DMS79 (cell line): ENCODE measurements around the gene SCO2.

Experiments
- DNase-seq: peaks from one replicate; lab custom pipeline; 2025; lab: John Stamatoyannopoulos, UW

Gene SCO2

GRCh38 chr22:50525104-50525857 is at the start of gene SCO2:
SCO2 (minus strand) TSS chr22:50525598; CDS start chr22:50524411, 1,187 bp downstream.
- peak; percentile 73 for DNase-seq

- no peak for DNase-seq
These were observed 49.0 kb upstream of the SCO2 start for GRCh38 chr22:50574383-50574755.

- DNase-seq: no peak
These were observed 48.3 kb upstream of the SCO2 start for GRCh38 chr22:50573491-50574382.

GRCh38 chr22:50572965-50573364 is 47.6 kb upstream of the SCO2 start:
- DNase-seq: no peak

- no peak for DNase-seq
These were observed 46.1 kb upstream of the SCO2 start for GRCh38 chr22:50571264-50572175.

- no peak for DNase-seq
These were observed 45.5 kb upstream of the SCO2 start for GRCh38 chr22:50570861-50571260.

GRCh38 chr22:50569896-50570535 is 44.6 kb upstream of the SCO2 start:
- DNase-seq: no peak

GRCh38 chr22:50569041-50569459 is 43.7 kb upstream of the SCO2 start:
- DNase-seq: no peak

- no peak for DNase-seq
These were observed 43.2 kb upstream of the SCO2 start for GRCh38 chr22:50568626-50569025.

- DNase-seq: no peak
These were observed 42.4 kb upstream of the SCO2 start for GRCh38 chr22:50567721-50568252.

GRCh38 chr22:50564289-50564688 is 38.9 kb upstream of the SCO2 start:
- no peak for DNase-seq

- no peak for DNase-seq
These were observed 38.2 kb upstream of the SCO2 start for GRCh38 chr22:50563413-50564160.

- peak; percentile 63 for DNase-seq
These were observed 37.4 kb upstream of the SCO2 start, which contains the start of gene SYCE3 for GRCh38 chr22:50562523-50563412. SYCE3 (minus strand) TSS chr22:50562919; CDS start chr22:50556405, 6,514 bp downstream.

GRCh38 chr22:50561401-50562358 is 36.3 kb upstream of the SCO2 start:
- DNase-seq: no peak

GRCh38 chr22:50560034-50560433 is 34.6 kb upstream of the SCO2 start:
- DNase-seq: no peak

- no peak for DNase-seq
These were observed 31.3 kb upstream of the SCO2 start for GRCh38 chr22:50556703-50557102.

GRCh38 chr22:50553310-50553709 is 27.9 kb upstream of the SCO2 start:
- no peak for DNase-seq

GRCh38 chr22:50551160-50551752 is 25.9 kb upstream of the SCO2 start:
- DNase-seq: no peak
